Sigmoid colon (tissue), 7 donors: ENCODE data around the gene LRP1. TPM values are rescaled to one million over a fixed set of nuclear protein-coding genes. Genes with fewer than 3 reads are reported as not detected.

ENCODE experiments used
- DNase-seq: peaks from one replicate; pipeline ENCODE4 v3.0.0-alpha.2; 2019
- H3K27ac ChIP-seq, 4 donors: fragments of 200-600 bp; sonication (generic); one replicate each; pipeline ENCODE4 v1.5.1; 2016 to 2019; ENCODE audit warnings: mild to moderate bottlenecking in 1 of 4
- H3K27me3 ChIP-seq, 3 donors: fragments of 200-600 bp; sonication (generic); one replicate each; pipeline ENCODE4 v1.5.1; 2019; ENCODE audit warnings: mild to moderate bottlenecking in 1 of 3
- H3K36me3 ChIP-seq, 4 donors: fragments of 200-600 bp; sonication (generic); one replicate each; pipeline ENCODE4 v1.5.1; 2016 to 2019
- H3K4me1 ChIP-seq, 4 donors: fragments of 200-600 bp; sonication (generic); one replicate each; pipeline ENCODE4 v1.5.1; 2017 to 2019
- H3K4me3 ChIP-seq, 4 donors: fragments of 200-600 bp; sonication (generic); one replicate each; pipeline ENCODE4 v1.5.1; 2017 to 2019; ENCODE audit warnings: mild to moderate bottlenecking in 2 of 4, moderate library complexity in 1 of 4
- H3K9me3 ChIP-seq, 4 donors: fragments of 200-600 bp in 3 of 4; sonication (generic) in 3 of 4; one replicate each; pipeline versions ENCODE4 v1.5.1 to v1.6.1; 2013 to 2019
- CTCF ChIP-seq, 4 experiments: fragments of 450-650 bp in 3 of 4; fragments of 200-600 bp in 1 of 4; IDR thresholded peaks; one replicate each; pipeline ENCODE4 v1.5.1; 2016 to 2019; ENCODE audit warnings: antibody characterized with exemption in 4 of 4, mild to moderate bottlenecking in 3 of 4, moderate library complexity in 2 of 4
- EP300 ChIP-seq, 4 donors: sonication (generic); formaldehyde crosslinking; IDR thresholded peaks; one replicate each; pipeline ENCODE4 v1.6.1; 2017; ENCODE audit warnings: antibody characterized with exemption in 4 of 4
- POLR2A ChIP-seq, 2 donors: fragments of 450-650 bp; IDR thresholded peaks; one replicate each; pipeline ENCODE4 v1.6.1; 2016; ENCODE audit warnings: antibody characterized with exemption in 2 of 2, mild to moderate bottlenecking in 2 of 2, moderate library complexity in 2 of 2
- POLR2AphosphoS5 ChIP-seq, 4 donors: sonication (generic); formaldehyde crosslinking; IDR thresholded peaks; one replicate each; pipeline ENCODE4 v1.6.1; 2017; ENCODE audit warnings: antibody characterized with exemption in 4 of 4
- WGBS, 2 donors: extraction: QIAGEN DNeasy Blood & Tissue Kit; methylation state at CpG; one replicate each; pipeline ENCODE4 v1.1.7; 2013; 5-methylcytosine and 5-hydroxymethylcytosine counted together
- intact Hi-C: fragments of 100-400 bp; cut with DNase I; formaldehyde crosslinking; loops from one replicate; pipeline ENCODE4 v1.15.1; 2023
- polyA plus RNA-seq, 3 donors: library from polyadenylated mRNA; stranded (reverse); fragments of 200-250 nt; gene quantifications; one replicate each; pipeline ENCODE4 v1.2.3, GENCODE V29; 2013
- total RNA-seq, 4 donors: library from RNA; depleted of rRNA; stranded (reverse); fragments of >200 nt; gene quantifications; one replicate each; pipeline ENCODE4 v1.1.0, GENCODE V29; 2016
- donor health status: healthy with polysubstance abuse.
- donor health status: Bipolar disorder and iron deficiency.
- donor health status: healthy.

LRP1 gene
- total and polyA plus RNA-seq, 7 donors = 11.4 to 262 (median 147) TPM

- Histone ChIP-seq H3K27me3 (no peaks in the 10 kb centered on the region), H3K27ac (no peak overlapping the region), H3K4me3 (no peak overlapping the region), H3K4me1 (peaks cover 0 to 13% (median 7%) of the 10 kb centered on the region in 4 donors), H3K9me3 (no peaks in the 10 kb centered on the region), H3K36me3 (peaks cover 41 to 79% (median 60%) of the 10 kb centered on the region in 4 donors)
- WGBS, 2 donors = 88 to 90% methylated on average over 14 of the region's 14 CpGs
- no peak for DNase-seq
- TF ChIP-seq POLR2AphosphoS5 (IDR thresholded peaks at IDR 0.05) = no peak
- TF ChIP-seq POLR2A (IDR thresholded peaks at IDR 0.05) = no peak
- TF ChIP-seq EP300 (IDR thresholded peaks at IDR 0.05) = no peak
- no peak for TF ChIP-seq CTCF (IDR thresholded peaks at IDR 0.05)
- intact Hi-C loops = no loop called here
Observed at GRCh38 chr12:57178213-57178612, 49.9 kb downstream of the LRP1 start.

- no peak for TF ChIP-seq EP300 (IDR thresholded peaks at IDR 0.05)
- no peak for TF ChIP-seq POLR2A (IDR thresholded peaks at IDR 0.05)
- TF ChIP-seq CTCF (IDR thresholded peaks at IDR 0.05) = no peak
- no peak for TF ChIP-seq POLR2AphosphoS5 (IDR thresholded peaks at IDR 0.05)
- Histone ChIP-seq H3K4me3 (no peak overlapping the region), H3K27ac (no peak overlapping the region), H3K27me3 (no peaks in the 10 kb centered on the region), H3K4me1 (peaks cover 0 to 13% (median 7%) of the 10 kb centered on the region in 4 donors), H3K9me3 (no peaks in the 10 kb centered on the region), H3K36me3 (peaks cover 54 to 79% (median 60%) of the 10 kb centered on the region in 4 donors)
- WGBS, 2 donors = 92 to 93% methylated on average over 27 of the region's 27 CpGs
- intact Hi-C loops = no loop called here
- no peak for DNase-seq
Observed at GRCh38 chr12:57179331-57180086, 51.2 kb downstream of the LRP1 start.

GRCh38 chr12:57180321-57180989 is 52.2 kb downstream of the LRP1 start:
- no peak for DNase-seq
- no peak overlapping the region for H3K4me3 ChIP-seq
- H3K4me1 ChIP-seq = peaks cover 0 to 8% (median 4%) of the 10 kb centered on the region in 4 donors
- H3K9me3 ChIP-seq = no peaks in the 10 kb centered on the region
- H3K36me3 ChIP-seq = peaks cover 63 to 84% (median 70%) of the 10 kb centered on the region in 4 donors
- TF ChIP-seq POLR2AphosphoS5 (IDR thresholded peaks at IDR 0.05) (no peak), CTCF (IDR thresholded peaks at IDR 0.05) (no peak), POLR2A (IDR thresholded peaks at IDR 0.05) (no peak), EP300 (IDR thresholded peaks at IDR 0.05) (no peak)
- no peaks in the 10 kb centered on the region for H3K27me3 ChIP-seq
- no peak overlapping the region for H3K27ac ChIP-seq
- intact Hi-C loops = no loop called here
- WGBS, 2 donors = 95% methylated on average over 20 of the region's 20 CpGs

GRCh38 chr12:57181072-57181471 is 52.8 kb downstream of the LRP1 start:
- Histone ChIP-seq H3K36me3 (peaks cover 67 to 87% (median 75%) of the 10 kb centered on the region in 4 donors), H3K27ac (no peak overlapping the region), H3K27me3 (no peaks in the 10 kb centered on the region), H3K9me3 (no peaks in the 10 kb centered on the region), H3K4me1 (peaks cover 0 to 2% (median 0%) of the 10 kb centered on the region in 4 donors), H3K4me3 (no peak overlapping the region)
- intact Hi-C loops = no loop called here
- TF ChIP-seq EP300 (IDR thresholded peaks at IDR 0.05) (no peak), POLR2A (IDR thresholded peaks at IDR 0.05) (no peak), POLR2AphosphoS5 (IDR thresholded peaks at IDR 0.05) (no peak), CTCF (IDR thresholded peaks at IDR 0.05) (no peak)
- WGBS, 2 donors = 82 to 83% methylated on average over 9 of the region's 9 CpGs
- no peak for DNase-seq
